LNCAP (cell line): ENCODE measurements around the gene IZUMO4.

Experiments
- TF ChIP-seq, protein P1 (sequence below): fragments of 450-650 bp; IDR thresholded peaks from 2 replicates; pipeline ENCODE4 v1.5.1; 2017; ENCODE audit warnings: mild to moderate bottlenecking

Gene IZUMO4

DNA sequence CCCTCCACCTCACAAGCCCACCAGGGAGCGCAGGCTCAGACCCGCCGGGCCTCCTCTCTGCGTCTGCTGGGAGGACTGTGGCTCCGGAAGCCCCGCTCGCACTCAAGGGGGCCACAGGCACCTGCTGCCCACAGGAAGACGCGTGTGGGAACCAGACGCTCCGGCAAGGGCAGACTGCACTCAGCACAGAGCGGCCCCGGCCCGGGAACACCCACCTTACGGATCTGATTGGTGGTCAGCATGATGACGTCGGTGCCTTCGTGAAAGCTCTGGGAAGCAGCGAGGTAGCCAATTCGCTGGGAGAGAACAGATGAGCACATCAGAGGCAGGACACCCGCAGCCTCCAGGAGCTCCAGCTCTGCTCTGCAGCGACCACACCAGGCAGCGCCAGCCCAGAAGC, 40.1 kb downstream of the IZUMO4 start:
- TF ChIP-seq, protein P1, sequence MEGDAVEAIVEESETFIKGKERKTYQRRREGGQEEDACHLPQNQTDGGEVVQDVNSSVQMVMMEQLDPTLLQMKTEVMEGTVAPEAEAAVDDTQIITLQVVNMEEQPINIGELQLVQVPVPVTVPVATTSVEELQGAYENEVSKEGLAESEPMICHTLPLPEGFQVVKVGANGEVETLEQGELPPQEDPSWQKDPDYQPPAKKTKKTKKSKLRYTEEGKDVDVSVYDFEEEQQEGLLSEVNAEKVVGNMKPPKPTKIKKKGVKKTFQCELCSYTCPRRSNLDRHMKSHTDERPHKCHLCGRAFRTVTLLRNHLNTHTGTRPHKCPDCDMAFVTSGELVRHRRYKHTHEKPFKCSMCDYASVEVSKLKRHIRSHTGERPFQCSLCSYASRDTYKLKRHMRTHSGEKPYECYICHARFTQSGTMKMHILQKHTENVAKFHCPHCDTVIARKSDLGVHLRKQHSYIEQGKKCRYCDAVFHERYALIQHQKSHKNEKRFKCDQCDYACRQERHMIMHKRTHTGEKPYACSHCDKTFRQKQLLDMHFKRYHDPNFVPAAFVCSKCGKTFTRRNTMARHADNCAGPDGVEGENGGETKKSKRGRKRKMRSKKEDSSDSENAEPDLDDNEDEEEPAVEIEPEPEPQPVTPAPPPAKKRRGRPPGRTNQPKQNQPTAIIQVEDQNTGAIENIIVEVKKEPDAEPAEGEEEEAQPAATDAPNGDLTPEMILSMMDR, result no peak

DNA sequence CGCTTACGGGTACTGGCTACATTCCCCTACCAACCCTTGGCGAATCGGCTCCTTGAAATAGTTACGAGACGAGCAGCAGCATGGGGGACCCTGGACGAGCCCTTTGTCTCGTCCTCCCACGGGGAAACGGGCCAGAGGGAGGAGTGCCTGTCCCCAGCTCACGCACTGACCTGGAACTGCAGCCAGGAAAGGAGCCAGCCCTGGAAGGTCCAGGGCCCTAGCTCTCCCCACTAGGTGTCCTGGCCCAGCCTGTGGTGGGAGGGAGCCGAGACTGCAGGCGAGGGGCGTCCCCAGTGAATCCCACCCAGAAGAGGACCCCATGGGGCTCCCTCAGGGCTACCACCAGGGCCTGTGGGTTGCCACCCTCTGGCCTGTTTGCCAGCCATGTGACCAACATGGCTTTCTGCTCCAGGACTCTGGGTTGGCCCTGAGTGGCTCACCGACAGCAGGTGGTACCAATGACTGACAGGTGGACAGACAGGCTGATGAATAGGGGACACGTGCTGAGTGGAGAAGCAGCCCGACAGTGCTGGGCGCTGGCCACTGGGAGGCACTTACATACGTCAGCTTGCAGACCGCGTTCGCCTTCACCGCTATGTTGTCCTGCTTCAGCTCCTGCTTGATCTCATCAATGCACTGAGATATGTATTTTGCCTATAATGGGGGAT, 41.5 kb downstream of the IZUMO4 start:
- TF ChIP-seq, protein P1, result no peak

DNA sequence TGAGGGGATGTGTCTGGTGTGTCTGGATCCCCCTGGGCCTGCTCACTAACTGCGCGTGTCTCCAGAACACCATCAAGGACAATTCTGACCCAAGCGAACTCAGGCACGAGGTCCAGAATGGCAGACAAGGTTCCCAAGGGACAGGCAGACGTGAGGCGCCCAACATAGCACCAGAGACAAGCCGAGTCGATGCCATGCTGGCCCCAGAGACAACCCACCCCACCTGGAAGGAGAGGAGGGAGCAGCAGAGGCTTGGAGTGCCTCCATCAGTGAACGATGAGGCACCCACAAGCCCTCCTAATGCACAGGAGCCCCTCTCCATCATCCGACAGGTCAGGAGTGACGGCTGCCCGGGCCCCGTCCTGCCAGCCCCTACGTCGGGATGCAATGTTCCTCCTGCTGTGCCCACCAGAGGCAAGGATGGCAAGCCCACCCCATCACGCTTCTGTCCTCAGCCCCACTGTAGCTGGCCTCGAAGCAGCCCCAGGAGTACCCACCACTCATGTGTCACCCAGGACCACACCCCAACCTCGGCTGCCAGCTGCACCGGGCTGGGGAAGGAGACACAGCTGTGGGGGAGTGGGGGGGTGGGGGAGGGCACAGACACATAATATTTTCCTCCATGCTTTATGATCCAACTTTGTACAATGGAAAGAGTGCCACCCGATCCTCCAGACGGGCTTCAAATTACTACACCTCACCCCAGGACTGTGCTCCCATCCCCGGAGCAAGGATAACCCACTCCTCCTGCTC, 42.8 kb downstream of the IZUMO4 start:
- TF ChIP-seq, protein P1, result no peak

DNA sequence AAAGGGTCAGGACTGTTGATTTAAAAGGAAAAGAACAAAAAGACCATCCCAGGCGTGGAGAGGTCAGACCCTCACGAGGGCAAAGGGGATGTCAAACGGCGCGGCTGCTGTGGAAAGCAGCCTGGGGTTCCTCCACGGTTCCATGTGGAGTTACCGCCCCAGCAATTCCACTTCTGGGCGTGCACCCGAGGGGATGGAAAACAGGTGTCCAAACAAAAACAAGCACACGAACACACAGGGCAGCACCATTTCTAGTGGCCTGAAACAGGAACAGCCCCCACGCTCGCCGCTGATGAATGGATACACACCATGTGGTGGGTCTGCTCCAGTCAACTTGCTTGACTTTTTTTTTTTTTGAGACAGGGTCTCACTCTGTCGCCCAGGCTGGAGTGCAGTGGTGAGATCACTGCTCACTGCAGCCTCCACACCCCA, 43.4 kb downstream of the IZUMO4 start:
- TF ChIP-seq, protein P1, result no peak

DNA sequence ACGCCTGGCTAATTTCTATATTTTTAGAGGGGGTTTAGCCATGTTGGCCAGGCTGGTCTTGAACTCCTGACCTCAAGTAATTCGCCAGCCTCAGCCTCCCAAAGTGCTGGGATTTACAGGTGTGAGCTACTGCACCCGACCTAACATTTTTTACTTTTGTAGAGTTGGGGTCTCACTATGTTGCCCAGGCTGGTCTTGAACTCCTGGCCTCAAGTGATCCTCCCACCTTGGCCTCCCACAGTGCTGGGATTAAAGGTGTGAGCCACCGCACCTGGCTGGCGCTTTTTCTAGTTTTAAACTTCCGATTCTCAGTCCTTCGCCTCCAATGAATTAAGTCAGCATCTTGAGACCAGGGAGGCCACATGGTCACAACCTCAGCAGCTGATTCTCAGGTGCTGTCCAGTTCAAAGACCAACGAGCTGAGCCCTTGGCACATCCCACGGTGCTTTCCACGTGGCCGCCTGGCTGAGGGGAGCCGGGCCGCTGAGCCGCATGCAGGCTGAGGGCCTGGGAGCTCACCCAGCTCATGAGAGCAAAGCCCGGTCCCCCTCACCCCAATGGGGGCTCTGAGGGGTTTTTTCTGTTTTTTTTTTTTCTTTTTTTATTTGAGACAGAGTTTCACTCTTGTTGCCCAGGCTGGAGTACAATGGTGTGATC, 45.6 kb downstream of the IZUMO4 start:
- TF ChIP-seq, protein P1, result no peak

DNA sequence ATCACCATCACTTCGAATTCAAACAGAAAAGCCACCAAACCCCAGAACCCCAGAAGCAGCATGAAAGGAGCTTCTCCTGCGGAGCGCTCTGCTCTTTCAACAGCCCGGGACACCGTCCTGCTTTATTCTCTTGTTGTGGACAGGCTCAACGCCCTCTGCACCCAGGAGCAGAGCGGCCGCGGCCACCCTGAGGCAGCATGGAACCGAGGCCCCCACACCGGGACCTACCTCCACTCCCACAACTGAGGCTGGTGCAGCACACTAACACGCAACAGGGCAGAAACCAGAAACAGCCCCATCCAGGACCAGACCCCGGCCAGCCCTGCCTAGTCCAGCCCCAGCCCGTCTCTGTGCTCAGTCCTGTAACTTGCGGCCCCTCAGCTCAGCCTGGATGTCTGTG, 47.5 kb downstream of the IZUMO4 start:
- TF ChIP-seq, protein P1, result no peak

DNA sequence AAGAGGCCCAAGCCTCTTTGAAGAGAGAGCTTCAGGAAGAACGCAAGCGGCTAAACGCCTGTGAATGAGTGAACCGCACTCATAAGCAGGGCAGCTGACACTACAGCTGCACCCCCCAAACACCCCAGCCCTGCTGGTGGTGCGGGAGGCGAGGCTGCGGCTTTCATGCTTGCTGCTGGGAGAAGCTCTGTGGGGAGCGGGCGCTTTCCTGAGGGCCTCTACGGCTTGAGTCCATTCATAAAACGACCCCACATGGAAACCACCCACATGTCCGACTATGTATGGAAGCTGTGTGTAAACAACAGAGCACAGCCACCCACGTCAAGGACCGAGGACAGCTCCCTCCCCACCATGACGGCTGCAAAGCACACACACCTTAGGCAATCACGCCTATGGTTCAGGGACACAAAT, 49.1 kb downstream of the IZUMO4 start:
- TF ChIP-seq, protein P1, result no peak
